Spinal cord (tissue), 10 donors: Measurements from ENCODE around the gene P4HA2. TPM values are rescaled to one million over a fixed set of nuclear protein-coding genes. Genes with fewer than 3 reads are reported as not detected.
A peak's percentile ranks its signal among the peaks of the same experiment; 100 is the strongest.

Experiments
- DNase-seq, 6 donors: peaks; one replicate each; pipeline versions ENCODE4 v3.0.0 to v3.0.0-alpha.2; 2013 to 2015; ENCODE audit warnings: low spot score in 6 of 6, low read depth in 4 of 6
- H3K27ac ChIP-seq: one replicate; pipeline ENCODE4 v1.5.1; 2013; ENCODE audit warnings: low read depth, low read length, control low read depth
- H3K27me3 ChIP-seq: one replicate; pipeline ENCODE4 v1.6.1; 2013; ENCODE audit warnings: low read length; ENCODE audit not compliant: control insufficient read depth, insufficient read depth
- H3K36me3 ChIP-seq: one replicate; pipeline ENCODE4 v1.6.1; 2013; ENCODE audit warnings: low read length; ENCODE audit not compliant: control insufficient read depth, insufficient read depth
- H3K4me1 ChIP-seq: one replicate; pipeline ENCODE4 v1.6.1; 2013; ENCODE audit warnings: low read length; ENCODE audit not compliant: control insufficient read depth, insufficient read depth
- H3K4me3 ChIP-seq: one replicate; pipeline ENCODE4 v1.5.1; 2013; ENCODE audit warnings: low read depth, low read length, control low read depth
- H3K9me3 ChIP-seq: one replicate; pipeline ENCODE4 v1.6.1; 2013; ENCODE audit warnings: low read length; ENCODE audit not compliant: control insufficient read depth, insufficient read depth
- WGBS: methylation state at CpG from one replicate; pipeline ENCODE4 v1.1.5; 2013; ENCODE audit warnings: missing lambda C conversion rate; ENCODE audit not compliant: insufficient coverage; 5-methylcytosine and 5-hydroxymethylcytosine counted together
- polyA plus RNA-seq, 2 donors: library from polyadenylated mRNA; unstranded; fragments of 120-200 nt; gene quantifications; one replicate each; pipeline ENCODE4 v1.2.1, GENCODE V29; 2013; ENCODE audit not compliant: insufficient read length in 2 of 2
- total RNA-seq, 2 donors: library from RNA; depleted of rRNA in 1 of 2; stranded (reverse); fragments of 120-200 nt in 1 of 2; fragments of >200 nt in 1 of 2; gene quantifications; one replicate each; pipeline versions ENCODE4 v1.2.3 to v1.2.4, GENCODE V29; 2013 to 2014
- donor health status: healthy.

The P4HA2 gene
- total and polyA plus RNA-seq, 4 donors: 11.2 to 44.1 (median 22.2) TPM

DNA sequence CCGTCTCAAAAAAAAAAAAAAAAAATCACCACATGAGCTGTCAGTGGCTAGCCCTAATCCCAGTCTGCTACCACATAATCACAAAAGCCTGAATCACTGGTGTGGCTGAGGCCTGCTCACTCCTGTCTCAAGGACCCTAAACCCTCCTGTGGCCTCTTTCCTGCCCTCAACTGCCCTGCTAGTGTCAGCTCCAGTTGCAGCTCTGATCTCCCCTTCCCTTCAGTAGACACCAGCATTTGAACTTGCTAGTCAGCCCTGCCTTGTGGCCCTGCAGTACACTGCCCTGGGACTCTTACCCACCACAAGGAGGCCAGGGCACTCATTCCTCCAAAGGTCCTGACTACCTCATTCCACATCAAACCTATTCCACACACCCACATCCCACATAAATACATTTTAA, 9.5 kb upstream of the P4HA2 start:
- Histone ChIP-seq H3K4me3 (no peak overlapping the region), H3K36me3 (no peaks in the 10 kb centered on the region), H3K27me3 (no peaks in the 10 kb centered on the region), H3K27ac (no peak overlapping the region), H3K4me1 (no peaks in the 10 kb centered on the region), H3K9me3 (peaks cover 4% of the 10 kb centered on the region)
- no peak for DNase-seq
- 90% methylated on average over 1 of the region's 1 CpG for WGBS

DNA sequence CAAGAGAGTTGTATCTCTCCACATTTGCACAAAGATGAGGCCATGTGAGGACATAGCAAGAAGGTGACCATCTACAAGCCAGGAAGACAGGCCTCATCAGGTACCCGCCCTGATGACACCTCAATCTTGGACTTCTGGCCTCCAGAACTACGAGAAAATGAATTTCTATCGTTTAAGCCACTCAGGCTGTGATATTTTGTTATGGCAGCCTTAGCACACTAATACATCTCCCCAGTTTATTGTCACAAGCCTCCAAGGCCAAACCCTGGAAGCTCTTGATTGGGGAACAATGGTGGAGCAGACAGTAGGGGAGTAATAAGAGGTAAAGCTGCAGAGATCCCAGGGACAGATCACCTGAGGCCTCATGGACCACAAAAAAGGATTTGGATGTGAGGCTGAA, 7.7 kb upstream of the P4HA2 start:
- Histone ChIP-seq H3K27ac (no peak overlapping the region), H3K4me3 (no peak overlapping the region), H3K36me3 (no peaks in the 10 kb centered on the region), H3K9me3 (no peaks in the 10 kb centered on the region), H3K4me1 (no peaks in the 10 kb centered on the region), H3K27me3 (no peaks in the 10 kb centered on the region)
- no peak for DNase-seq
- WGBS: 83% methylated on average over 1 of the region's 3 CpGs

DNA sequence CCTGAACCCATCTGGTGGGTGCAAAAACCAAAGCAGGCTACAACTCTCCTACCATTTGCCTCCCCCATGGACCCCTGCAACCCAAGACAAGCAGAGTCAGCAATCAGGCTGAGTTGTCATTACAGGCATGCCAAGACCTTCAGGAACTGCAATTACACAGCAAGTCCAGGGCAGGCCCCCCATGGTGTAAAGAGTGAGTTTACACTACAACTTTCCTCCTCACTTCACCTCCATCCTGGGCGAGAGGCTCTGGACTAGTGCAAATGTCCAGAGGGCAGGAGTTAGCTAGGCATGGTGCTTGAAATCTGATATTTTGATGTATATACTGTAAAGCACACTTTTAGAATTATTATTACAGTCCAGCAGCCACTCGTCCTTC, 7.0 kb upstream of the P4HA2 start:
- Histone ChIP-seq H3K4me1 (no peaks in the 10 kb centered on the region), H3K27me3 (no peaks in the 10 kb centered on the region), H3K27ac (no peak overlapping the region), H3K9me3 (no peaks in the 10 kb centered on the region), H3K36me3 (no peaks in the 10 kb centered on the region), H3K4me3 (no peak overlapping the region)
- DNase-seq: no peak
- no CpG with 5 or more reads among the region's 2 CpGs for WGBS

DNA sequence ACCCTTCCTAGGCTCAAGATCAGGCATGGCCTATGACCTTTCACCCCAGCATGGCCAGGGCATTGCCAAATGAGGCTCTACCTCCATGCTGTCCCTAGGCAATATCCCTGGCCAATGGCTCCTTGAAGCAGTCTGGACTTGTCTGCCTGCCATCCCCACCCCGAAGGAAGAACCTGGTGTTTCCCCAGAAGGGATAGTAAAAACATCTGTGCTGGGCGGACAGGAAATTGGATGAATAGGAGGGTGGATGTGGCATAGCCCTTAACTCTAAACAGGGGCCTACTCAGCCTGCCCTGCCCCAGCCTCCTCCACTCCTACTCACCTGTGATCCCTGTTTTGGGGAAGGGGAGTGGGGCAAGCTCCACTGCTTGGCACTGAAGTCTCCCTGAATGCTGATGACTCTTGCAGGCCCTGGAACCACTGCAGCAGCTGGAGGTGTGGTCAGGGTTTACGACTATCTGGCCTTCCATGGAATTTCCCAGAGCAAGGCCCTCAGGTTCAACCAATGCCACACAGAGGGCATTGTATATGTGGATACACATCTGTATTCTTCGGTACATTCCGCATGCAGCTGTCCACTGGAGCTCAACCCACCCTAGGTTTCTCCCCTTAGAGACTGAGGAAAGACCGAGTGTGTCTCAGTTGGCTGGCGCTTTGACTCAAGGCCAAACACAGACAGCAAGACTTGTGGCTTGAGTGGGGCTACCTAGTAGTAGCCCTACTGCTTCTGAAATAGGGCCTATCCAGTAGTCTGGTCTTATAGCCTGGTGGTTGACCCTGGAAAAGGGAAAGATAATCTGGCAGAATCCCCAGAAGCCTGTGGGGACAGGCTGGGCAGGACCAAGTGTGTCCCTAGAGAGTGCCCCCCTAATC, 6.4 kb upstream of the P4HA2 start:
- Histone ChIP-seq H3K9me3 (no peaks in the 10 kb centered on the region), H3K4me1 (no peaks in the 10 kb centered on the region), H3K36me3 (no peaks in the 10 kb centered on the region), H3K27me3 (no peaks in the 10 kb centered on the region), H3K27ac (no peak overlapping the region), H3K4me3 (no peak overlapping the region)
- WGBS: 98% methylated on average over 5 of the region's 7 CpGs
- no peak for DNase-seq

DNA sequence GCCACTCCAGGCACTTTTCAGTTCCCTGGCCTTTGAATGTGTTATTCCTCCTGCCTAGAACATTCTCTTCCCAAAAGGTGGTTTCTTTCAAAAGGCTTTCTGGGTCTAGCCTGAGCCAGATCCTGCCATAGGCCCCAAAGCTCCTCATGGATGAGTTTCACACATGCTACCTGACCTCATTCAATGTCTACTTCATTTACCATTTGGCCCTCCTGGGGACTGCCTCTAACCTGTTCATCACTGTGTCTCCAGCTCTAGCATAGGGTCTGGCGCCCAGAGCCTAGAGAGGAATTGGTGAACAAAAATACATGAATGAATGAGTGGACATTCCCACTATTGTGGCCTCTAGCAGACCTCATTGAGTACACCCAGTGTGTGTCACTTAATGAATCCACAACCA, 5.4 kb upstream of the P4HA2 start:
- no peaks in the 10 kb centered on the region for H3K27me3 ChIP-seq
- no peak for DNase-seq
- no peaks in the 10 kb centered on the region for H3K9me3 ChIP-seq
- no peak overlapping the region for H3K4me3 ChIP-seq
- H3K27ac ChIP-seq: no peak overlapping the region
- H3K4me1 ChIP-seq: peaks cover 7% of the 10 kb centered on the region
- no peaks in the 10 kb centered on the region for H3K36me3 ChIP-seq
- WGBS: no CpG with 5 or more reads among the region's 1 CpG

DNA sequence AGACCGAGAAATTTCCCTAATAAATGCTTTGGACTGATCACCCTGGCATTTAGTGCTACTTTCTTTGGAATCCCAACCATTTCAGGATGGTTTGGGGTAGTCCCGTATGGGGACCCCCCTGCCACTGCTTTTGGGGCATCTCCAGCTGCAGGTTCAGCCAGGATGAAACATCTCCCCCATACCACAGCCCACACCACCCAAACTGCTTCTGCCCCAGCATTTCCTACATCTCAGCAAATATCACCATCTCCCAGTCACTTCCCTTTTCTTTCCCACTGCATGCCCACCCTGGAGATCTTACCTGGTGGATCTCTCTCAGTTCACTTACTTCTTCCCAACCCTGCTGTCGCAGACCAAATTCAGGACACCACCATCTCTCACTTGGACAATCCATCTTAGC, 4.8 kb upstream of the P4HA2 start:
- Histone ChIP-seq H3K4me1 (peaks cover 9% of the 10 kb centered on the region), H3K9me3 (no peaks in the 10 kb centered on the region), H3K27ac (no peak overlapping the region), H3K4me3 (no peak overlapping the region), H3K36me3 (no peaks in the 10 kb centered on the region), H3K27me3 (no peaks in the 10 kb centered on the region)
- WGBS: 86% methylated on average over 3 of the region's 3 CpGs
- DNase-seq: no peak

DNA sequence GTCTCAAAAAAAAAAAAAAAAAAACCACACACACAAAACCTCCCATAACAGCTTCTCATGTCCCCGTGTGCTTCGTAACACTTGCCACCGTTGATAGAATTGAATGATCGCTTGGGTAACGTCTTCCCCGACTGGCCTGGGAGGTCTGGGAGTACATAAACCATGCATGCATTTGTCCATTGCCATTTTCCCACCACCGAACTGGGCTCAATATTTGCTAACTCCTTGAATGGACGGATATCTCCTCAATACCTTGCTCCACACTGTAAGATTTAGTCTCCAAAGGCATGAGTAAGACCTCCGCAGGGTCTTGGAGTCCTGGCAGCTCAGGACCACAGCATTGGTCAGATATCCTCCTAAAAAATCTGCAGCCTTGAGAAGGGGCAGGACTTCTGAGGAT, 3.2 kb upstream of the P4HA2 start:
- DNase-seq: no peak

DNA sequence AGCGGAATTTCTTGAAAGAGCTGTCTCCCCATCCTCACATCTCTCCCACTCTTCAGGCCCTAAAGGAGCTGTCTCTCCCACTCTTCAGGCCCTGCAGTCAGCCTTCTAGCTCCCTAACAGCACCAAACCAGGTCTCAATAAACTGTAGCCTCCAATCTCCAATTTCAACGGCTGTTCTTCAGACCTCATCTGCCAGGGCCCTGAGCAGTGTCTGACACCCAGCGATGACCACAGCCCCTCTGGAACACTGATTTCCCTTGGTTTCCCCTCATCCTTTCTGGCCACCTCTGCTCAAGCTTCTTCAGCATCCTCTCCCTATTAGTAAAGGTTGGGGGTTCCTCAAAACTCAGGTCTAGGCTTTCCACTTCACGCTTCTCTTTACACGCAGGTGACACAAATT, 1.6 kb upstream of the P4HA2 start:
- 96% methylated on average over 5 of the region's 5 CpGs for WGBS
- H3K27me3 ChIP-seq: no peaks in the 10 kb centered on the region
- H3K4me1 ChIP-seq: peaks cover 33% of the 10 kb centered on the region
- DNase-seq: no peak
- H3K4me3 ChIP-seq: no peak overlapping the region
- no peaks in the 10 kb centered on the region for H3K36me3 ChIP-seq
- no peak overlapping the region for H3K27ac ChIP-seq
- H3K9me3 ChIP-seq: no peaks in the 10 kb centered on the region

More for the DNA sequence above, 3.2 kb upstream of the P4HA2 start:
- Histone ChIP-seq H3K9me3 (no peaks in the 10 kb centered on the region), H3K27me3 (no peaks in the 10 kb centered on the region), H3K27ac (no peak overlapping the region), H3K36me3 (no peaks in the 10 kb centered on the region), H3K4me1 (peaks cover 25% of the 10 kb centered on the region), H3K4me3 (no peak overlapping the region)
- WGBS: 95% methylated on average over 9 of the region's 9 CpGs

DNA sequence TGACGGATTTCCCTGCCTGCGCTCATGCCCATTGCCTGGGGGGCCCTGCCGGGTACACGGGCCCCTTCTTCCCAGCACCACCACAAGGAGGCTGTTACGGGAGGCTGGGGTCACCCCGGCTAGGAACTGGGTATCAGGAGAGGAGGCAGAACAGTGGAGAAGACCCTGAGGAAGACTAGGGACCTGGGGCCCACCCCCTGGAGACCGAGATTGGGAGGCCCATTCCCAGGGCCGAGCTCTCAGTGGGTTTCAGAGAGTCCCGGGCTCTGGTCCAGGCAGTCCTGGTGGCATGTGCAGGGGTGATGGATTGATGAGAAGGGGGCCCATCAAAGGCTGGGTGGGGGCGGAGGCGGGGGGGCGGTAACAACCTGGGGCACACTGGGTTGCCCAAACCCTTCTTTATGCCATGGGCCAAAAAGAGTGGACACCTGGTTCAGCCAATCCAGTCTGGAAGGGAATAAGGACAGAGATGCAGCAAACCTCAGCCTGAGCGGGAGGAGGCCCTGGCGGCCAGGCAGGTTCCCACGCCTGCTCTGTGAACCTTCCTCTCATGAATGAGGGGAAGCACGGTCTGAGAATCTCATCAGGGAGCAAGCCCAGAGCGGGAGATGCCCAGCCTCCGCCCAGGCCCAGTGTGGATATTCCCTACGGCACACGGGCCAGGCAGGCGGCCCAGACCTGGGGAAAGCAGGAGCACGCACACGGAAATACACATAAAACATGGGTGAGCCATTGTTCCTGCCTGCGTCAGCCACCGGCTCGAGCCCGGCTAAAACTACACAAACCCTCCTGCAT, 785 bp upstream of the P4HA2 start:
- 68% methylated on average over 24 of the region's 27 CpGs for WGBS
- no peaks in the 10 kb centered on the region for H3K36me3 ChIP-seq
- H3K27me3 ChIP-seq: no peaks in the 10 kb centered on the region
- peak in 1 of 6 donors; percentile 15 for DNase-seq
- peak overlapping the region; percentile 36 for H3K4me3 ChIP-seq
- peaks cover 33% of the 10 kb centered on the region for H3K4me1 ChIP-seq
- H3K27ac ChIP-seq: no peak overlapping the region
- no peaks in the 10 kb centered on the region for H3K9me3 ChIP-seq

DNA sequence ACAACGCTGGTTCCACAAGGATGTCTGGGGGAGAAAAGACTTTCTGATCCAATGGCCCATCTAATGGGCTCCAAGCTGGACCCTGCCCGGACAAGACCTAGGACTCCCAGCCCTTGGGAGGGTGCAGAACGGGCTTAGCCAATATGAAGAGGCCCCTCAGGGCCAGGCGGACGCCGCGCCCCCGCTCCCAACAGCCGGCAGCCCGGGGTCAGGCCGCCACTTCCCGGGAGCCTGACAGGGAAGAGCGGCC, 493 bp downstream of the P4HA2 start:
- peaks cover 37% of the 10 kb centered on the region for H3K4me1 ChIP-seq
- H3K27ac ChIP-seq: peak overlapping the region; percentile 65
- DNase-seq: no peak
- WGBS: under 1% methylated on average over 13 of the region's 13 CpGs
- no peaks in the 10 kb centered on the region for H3K9me3 ChIP-seq
- no peaks in the 10 kb centered on the region for H3K27me3 ChIP-seq
- peak overlapping the region; percentile 36 for H3K4me3 ChIP-seq
- no peaks in the 10 kb centered on the region for H3K36me3 ChIP-seq
